Stimulated activated memory B cell treated with anti-CD40 and anti-IgM and Interleukin-4, amounts not matched to agents 10 μg/mL and 1 μg/mL and 100 μg/mL, for 72 hours (primary cell): ENCODE data around the gene TMA16.
"Not testable (repeated sequence)": the region's sequence is repeated elsewhere in the genome, so short reads cannot be mapped to it uniquely, and the experiment has no call there.

Source experiments
- ATAC-seq: fragments of 150-1000 bp; cut with Tn5 transposase; 2 replicates; pipeline ENCODE4 v1.10.0; 2021
- H3K27ac Mint-ChIP-seq: one replicate; pipeline ENCODE4 v1.8.0; 2022; ENCODE audit warnings: mild to moderate bottlenecking, mixed read lengths
- H3K27me3 Mint-ChIP-seq: one replicate; pipeline ENCODE4 v1.8.0; 2022; ENCODE audit warnings: mixed read lengths
- H3K36me3 Mint-ChIP-seq: one replicate; pipeline ENCODE4 v1.8.0; 2022; ENCODE audit warnings: mixed read lengths
- H3K4me1 Mint-ChIP-seq: one replicate; pipeline ENCODE4 v1.8.0; 2022; ENCODE audit warnings: mixed read lengths
- H3K4me3 Mint-ChIP-seq: one replicate; pipeline ENCODE4 v1.8.0; 2022; ENCODE audit warnings: mild to moderate bottlenecking, moderate library complexity, mixed read lengths
- H3K9me3 Mint-ChIP-seq: one replicate; pipeline ENCODE4 v1.8.0; 2022; ENCODE audit warnings: mixed read lengths

Gene TMA16

DNA sequence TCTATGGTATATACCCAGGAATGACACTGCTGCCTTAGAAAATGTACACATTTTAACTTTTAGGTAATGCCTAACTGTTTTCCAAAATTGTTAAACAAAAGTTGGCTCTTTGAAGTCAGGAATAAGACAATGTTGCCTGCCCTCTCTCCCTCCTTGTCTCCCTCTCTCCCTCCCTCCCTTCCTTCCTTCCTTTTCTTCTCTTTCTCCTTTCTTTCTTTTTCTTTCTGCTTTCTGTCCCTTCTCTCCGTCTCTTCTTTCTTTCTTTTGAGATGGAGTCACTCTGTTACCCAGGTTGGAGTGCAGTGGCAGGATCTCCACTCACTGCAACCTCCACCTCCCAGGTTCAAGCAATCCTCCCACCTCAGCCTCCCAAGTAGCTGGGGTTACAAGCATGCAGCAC is 4.6 kb upstream of the TMA16 start:
- Mint-ChIP-seq H3K36me3 (no peaks in the 10 kb centered on the region), H3K4me3 (no peak overlapping the region), H3K9me3 (no peaks in the 10 kb centered on the region), H3K27ac (no peak overlapping the region), H3K27me3 (no peaks in the 10 kb centered on the region), H3K4me1 (peaks cover 12% of the 10 kb centered on the region)
- ATAC-seq: no peak

DNA sequence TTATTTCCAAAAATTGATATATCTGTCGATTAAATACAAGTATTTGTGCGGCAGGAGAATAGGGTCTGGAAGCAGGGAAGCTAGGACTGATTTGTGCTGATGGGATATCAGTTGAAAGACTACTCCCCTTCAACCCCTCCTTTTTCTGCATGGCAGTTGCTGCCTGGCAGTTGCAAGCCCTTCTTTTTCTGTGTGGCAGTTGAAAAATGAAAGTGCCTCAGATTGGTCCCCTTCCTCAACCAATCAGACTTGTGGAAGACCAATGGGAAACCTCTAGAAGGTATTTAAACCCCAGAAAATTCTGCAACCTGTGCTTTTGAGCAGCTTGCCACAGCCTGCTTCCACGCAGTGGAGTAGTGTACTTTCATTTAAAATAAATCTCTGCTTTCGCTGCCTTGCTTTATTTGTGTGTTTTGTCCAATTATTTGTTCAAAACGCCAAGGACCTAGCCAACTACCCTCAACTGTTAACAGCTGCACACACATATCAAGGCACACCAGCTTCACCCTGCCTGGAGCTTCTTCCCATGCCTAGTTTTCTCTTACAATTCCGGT is 1.5 kb upstream of the TMA16 start:
- no peak for ATAC-seq
- Mint-ChIP-seq H3K27me3 (no peaks in the 10 kb centered on the region), H3K9me3 (no peaks in the 10 kb centered on the region), H3K4me1 (peaks cover 30% of the 10 kb centered on the region), H3K4me3 (peak overlapping the region; percentile 91), H3K36me3 (peaks cover 15% of the 10 kb centered on the region), H3K27ac (peak overlapping the region; percentile 98)

DNA sequence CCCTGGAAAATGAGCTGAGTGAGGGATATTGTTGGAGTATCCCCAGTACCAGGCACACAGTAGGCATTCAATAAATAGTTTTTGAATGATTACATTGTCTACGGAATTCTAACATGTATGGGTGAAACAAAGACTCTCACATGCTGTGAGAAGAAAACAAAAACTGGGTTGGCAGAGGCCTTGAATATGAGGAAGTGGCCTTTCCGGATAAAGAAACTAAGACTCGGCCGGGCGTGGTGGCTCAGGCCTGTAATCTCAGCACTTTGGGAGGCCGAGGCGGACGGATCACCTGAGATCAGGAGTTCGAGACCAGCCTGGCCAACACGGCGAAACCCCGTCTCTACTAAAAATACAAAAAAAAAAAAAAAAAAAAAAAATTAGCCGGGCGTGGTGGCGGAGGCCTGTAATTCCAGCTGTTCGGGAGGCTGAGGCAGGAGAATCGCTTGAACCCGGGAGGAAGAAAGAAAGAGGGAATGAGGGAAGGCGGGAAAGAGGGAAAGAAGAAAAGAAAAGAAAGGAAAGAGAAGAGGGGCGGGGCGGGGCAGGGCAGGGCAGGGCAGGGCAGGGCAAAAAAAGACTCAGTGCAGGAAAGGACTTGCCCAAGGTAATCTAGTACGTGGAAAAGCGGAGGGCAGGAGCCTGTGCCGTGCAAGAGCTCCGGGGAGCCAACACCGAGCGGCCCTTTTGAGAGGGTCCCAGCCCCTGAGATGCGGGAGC is 689 bp upstream of the TMA16 start:
- Mint-ChIP-seq H3K36me3 (peaks cover 16% of the 10 kb centered on the region), H3K27me3 (no peaks in the 10 kb centered on the region), H3K27ac (peak overlapping the region; percentile 98), H3K9me3 (no peaks in the 10 kb centered on the region), H3K4me3 (peak overlapping the region; percentile 91), H3K4me1 (peaks cover 29% of the 10 kb centered on the region)
- peak; percentile 49 for ATAC-seq

DNA sequence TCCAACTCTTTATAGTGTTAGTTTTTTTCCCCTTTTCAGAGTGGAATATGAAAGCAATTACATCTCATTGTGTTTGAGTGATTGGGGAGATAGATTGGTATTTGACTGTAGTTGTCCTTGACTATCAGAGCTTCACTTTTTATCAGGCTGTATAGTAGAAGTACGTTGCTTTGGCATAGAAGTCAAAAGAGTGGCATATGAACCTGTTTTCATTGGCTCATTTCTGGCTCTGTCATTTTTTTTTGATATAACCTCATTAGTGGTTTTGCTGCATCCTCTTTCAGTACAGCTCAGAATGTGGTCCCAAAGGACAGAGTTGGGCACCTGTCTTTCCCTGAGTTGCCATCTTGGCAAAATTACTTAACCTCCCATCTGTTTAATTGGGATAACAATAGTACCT is 1.4 kb downstream of the TMA16 start:
- peak; percentile 65 for ATAC-seq
- Mint-ChIP-seq H3K36me3 (peaks cover 21% of the 10 kb centered on the region), H3K27ac (peak overlapping the region; percentile 98)

DNA sequence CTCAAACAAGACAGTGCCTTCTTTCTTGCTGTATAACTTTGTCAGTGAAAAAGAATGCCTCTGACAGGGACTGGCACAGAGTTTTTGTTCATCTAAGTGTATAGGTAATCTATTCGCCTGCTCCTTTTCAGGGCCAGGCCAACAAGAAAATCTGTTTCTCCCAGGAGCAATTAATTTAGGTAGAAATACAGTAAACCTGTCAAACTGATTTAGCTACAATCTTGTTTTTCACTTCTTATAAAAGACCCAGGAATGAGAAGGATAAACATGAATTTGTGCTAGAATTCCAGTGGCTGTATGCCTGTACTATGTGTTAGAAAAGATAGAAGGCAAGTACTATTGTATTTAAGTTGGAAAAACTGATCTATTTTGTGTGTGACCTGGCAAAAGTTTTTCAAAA is 6.1 kb downstream of the TMA16 start:
- Mint-ChIP-seq H3K4me1 (peaks cover 59% of the 10 kb centered on the region), H3K27me3 (no peaks in the 10 kb centered on the region), H3K4me3 (no peak overlapping the region), H3K36me3 (peaks cover 27% of the 10 kb centered on the region), H3K27ac (no peak overlapping the region), H3K9me3 (no peaks in the 10 kb centered on the region)
- ATAC-seq: no peak

More for the DNA sequence above, 1.4 kb downstream of the TMA16 start:
- no peaks in the 10 kb centered on the region for H3K27me3 Mint-ChIP-seq
- no peaks in the 10 kb centered on the region for H3K9me3 Mint-ChIP-seq
- H3K4me3 Mint-ChIP-seq: peak overlapping the region; percentile 91
- peaks cover 36% of the 10 kb centered on the region for H3K4me1 Mint-ChIP-seq

DNA sequence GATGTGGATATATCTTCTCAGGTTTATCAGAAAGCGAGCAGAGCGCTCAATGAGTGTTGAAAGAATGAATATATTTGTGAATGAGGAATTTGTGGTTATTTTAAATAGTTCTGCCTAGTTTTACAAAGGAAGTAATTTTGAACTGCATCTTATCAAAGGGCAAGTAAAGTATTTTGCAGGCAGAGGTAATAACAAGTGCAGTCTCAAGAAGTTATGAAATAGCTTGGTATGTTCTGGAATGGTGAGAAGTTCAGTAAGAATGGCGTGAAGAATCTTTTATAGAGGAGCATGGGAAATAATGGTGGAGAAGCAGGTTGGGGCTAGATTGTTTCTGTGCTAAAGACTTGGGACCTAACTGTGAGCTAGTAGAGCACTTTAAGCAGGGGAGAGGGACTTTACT is 10.9 kb downstream of the TMA16 start:
- H3K9me3 Mint-ChIP-seq: no peaks in the 10 kb centered on the region
- no peaks in the 10 kb centered on the region for H3K27me3 Mint-ChIP-seq
- peak overlapping the region; percentile 38 for H3K27ac Mint-ChIP-seq
- ATAC-seq: no peak
- H3K4me1 Mint-ChIP-seq: peaks cover 58% of the 10 kb centered on the region
- no peak overlapping the region for H3K4me3 Mint-ChIP-seq
- peaks cover 30% of the 10 kb centered on the region for H3K36me3 Mint-ChIP-seq

DNA sequence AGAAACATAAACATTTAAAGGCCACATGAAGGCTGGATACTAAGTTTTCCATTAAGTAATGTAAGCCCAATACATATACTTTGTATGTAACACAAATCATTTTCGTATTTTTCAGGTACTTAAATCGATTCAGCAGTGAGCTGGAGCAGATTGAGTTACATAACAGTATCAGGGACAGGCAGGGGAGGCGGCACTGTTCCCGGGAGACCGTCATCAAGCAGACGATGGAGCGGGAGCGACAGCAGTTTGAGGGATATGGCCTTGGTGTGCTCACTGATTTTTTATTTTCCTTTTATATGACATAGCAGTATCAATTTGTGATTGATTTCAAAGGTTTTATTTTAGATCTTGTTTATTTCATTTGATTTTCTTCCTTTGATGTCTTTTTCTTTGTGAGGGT is 20.7 kb downstream of the TMA16 start:
- no peaks in the 10 kb centered on the region for H3K27me3 Mint-ChIP-seq
- peaks cover 5% of the 10 kb centered on the region for H3K4me1 Mint-ChIP-seq
- ATAC-seq: no peak
- H3K9me3 Mint-ChIP-seq: no peaks in the 10 kb centered on the region
- H3K36me3 Mint-ChIP-seq: peaks cover 61% of the 10 kb centered on the region
- H3K4me3 Mint-ChIP-seq: no peak overlapping the region
- peak overlapping the region; percentile 21 for H3K27ac Mint-ChIP-seq

DNA sequence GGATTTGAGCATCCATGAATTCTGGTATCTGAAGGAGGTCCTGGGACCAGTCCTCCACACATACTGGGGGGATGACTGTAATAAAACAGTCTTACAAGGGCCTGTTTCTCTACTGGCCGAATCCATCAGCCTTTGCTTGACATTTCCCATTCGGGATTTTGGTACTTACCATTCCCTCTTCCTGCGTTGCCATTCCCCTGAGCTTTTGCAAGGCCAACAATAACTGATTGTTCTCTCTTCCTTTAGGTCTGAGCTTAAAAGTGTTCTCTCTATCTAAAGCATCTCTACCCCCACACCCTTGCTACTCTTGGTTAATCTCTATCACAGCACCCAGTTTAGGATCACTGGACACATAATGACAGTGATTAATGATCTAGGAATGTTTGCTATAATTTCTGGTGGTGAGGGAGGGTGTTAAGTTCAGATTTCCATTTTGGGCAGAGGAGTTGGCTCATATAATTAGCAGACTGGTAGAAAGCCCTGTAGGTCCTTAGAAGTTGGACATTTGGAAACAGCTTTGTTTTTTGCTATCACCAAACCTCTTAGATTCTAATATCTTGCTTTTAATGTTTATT is 29.4 kb downstream of the TMA16 start:
- H3K9me3 Mint-ChIP-seq: no peaks in the 10 kb centered on the region
- H3K27ac Mint-ChIP-seq: no peak overlapping the region
- H3K36me3 Mint-ChIP-seq: peaks cover 46% of the 10 kb centered on the region
- H3K4me1 Mint-ChIP-seq: peaks cover 9% of the 10 kb centered on the region
- H3K4me3 Mint-ChIP-seq: no peak overlapping the region
- no peaks in the 10 kb centered on the region for H3K27me3 Mint-ChIP-seq
- ATAC-seq: no peak

DNA sequence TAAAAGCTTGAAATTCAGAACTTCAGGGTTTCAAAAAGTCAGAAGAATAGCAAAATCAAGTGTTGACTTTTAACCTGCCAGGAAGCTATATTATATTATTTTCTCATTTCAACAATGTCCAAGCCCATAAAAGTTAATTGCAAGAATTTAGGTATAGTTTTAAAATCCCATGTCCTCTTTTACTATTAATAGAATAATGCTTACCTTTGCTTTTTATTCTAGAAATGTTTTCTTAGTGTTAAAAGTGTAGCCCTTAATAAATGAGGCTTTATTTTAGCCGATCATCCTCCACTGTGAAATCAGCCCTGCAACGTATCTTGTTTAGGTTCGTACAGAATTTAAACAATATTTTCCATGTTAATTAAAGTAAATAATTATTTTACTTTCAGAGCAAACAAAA is 31.5 kb downstream of the TMA16 start:
- Mint-ChIP-seq H3K36me3 (peaks cover 40% of the 10 kb centered on the region), H3K9me3 (no peaks in the 10 kb centered on the region), H3K27ac (peak overlapping the region; percentile 27), H3K4me3 (no peak overlapping the region), H3K27me3 (no peaks in the 10 kb centered on the region), H3K4me1 (peaks cover 10% of the 10 kb centered on the region)
- ATAC-seq: no peak

DNA sequence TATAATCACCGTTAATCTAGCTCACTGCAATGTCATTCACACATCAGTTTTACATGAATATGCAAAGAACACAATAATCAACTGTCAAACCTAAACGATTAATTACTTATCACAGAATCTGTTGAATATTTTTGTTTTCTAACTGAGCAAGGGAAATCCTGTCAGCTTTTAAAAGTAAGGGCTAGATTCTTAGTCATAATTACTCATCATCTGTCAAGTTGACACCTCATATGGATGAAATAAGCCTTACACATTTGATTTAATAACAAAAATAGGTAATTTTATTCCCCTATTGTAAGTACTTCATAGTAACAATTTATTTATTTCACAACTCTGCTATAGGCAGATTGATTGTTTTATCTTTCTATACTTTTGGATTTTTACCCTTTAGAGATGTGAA is 32.7 kb downstream of the TMA16 start:
- Mint-ChIP-seq H3K27me3 (no peaks in the 10 kb centered on the region), H3K4me3 (no peak overlapping the region), H3K9me3 (no peaks in the 10 kb centered on the region), H3K27ac (no peak overlapping the region), H3K36me3 (peaks cover 47% of the 10 kb centered on the region), H3K4me1 (peaks cover 21% of the 10 kb centered on the region)
- ATAC-seq: no peak

DNA sequence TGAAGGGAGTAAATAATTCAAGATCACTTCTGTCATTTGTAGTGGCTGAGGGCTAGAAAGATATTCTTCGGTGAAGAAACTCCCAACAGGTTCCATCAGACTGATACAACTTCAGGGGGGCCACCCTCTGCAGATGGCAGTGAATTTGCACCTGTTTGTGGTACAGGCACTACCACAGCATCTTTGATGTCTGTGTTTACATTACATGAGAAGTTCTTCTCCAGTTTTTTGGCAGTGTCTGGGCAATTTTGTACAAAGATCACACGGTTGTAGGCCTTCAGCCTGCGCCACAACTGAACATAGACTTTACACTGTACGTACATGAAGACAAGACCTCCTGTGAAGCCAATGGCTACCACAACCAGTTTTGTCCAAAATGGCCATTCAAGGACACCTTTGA is 34.2 kb downstream of the TMA16 start:
- peaks cover 22% of the 10 kb centered on the region for H3K4me1 Mint-ChIP-seq
- no peak overlapping the region for H3K4me3 Mint-ChIP-seq
- peaks cover 44% of the 10 kb centered on the region for H3K36me3 Mint-ChIP-seq
- no peak overlapping the region for H3K27ac Mint-ChIP-seq
- H3K9me3 Mint-ChIP-seq: no peaks in the 10 kb centered on the region
- no peak for ATAC-seq
- H3K27me3 Mint-ChIP-seq: no peaks in the 10 kb centered on the region

DNA sequence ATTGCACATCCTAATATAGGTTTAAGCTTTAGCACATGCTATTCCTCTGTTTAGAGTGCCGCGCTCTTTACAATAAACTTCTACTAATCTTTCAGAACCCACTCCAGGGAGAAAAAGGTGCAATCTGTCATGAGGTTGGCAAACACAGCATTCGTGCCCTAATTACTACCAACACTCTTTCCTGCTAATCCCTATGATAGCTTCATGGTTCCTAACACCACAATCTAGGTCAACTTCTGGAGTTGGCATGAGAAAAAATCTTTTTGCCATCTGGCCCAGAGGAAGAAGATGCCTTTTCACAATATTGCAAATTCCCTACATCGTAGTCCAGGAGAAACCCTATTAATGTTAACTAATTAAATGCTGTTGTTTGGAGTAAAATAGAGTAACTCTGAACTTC is 39.6 kb downstream of the TMA16 start:
- Mint-ChIP-seq H3K4me3 (no peak overlapping the region), H3K9me3 (no peaks in the 10 kb centered on the region), H3K36me3 (peaks cover 37% of the 10 kb centered on the region), H3K4me1 (peaks cover 34% of the 10 kb centered on the region), H3K27ac (no peak overlapping the region), H3K27me3 (no peaks in the 10 kb centered on the region)
- no peak for ATAC-seq

DNA sequence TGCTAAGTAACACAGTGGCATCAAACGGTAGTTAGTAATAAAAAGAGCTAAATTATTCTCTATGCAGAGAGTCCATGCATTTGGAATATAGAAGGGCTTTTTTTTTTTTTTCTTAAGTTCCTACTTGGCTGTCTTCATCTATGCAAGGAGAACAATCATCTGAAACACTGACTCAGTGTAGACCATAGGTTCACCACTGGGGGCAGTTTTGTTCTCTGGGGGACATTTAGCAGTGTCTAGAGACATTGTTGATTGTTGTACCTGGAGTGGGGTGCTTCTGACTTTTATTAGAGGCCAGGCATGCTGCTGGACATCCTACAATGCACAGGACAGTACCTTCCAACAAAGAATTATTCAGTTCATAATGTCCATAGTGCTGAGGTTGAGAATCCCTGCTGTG is 41.2 kb downstream of the TMA16 start:
- Mint-ChIP-seq H3K9me3 (no peaks in the 10 kb centered on the region), H3K27ac (peak overlapping the region; percentile 78), H3K4me1 (peaks cover 30% of the 10 kb centered on the region), H3K27me3 (no peaks in the 10 kb centered on the region), H3K4me3 (no peak overlapping the region), H3K36me3 (peaks cover 32% of the 10 kb centered on the region)
- no peak for ATAC-seq

DNA sequence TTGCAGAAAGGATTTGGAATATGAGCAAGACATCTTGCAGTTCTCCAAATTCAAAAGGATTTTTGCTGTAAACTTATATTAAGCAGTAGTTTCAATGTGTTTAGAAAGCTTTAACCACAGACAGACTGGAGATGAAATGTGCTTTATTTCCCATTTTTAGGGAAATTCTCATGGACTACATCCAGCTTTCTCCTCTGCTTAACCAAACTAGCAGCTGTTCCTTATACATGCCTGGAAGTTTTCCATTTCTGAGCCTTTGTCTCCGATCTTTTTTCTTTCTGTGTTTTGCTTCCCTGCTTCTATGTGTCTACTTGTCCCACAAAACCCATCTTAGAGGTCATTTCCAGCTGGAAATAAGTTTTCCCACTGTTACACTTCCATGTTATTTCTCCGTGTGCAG is 41.6 kb downstream of the TMA16 start:
- Mint-ChIP-seq H3K27me3 (no peaks in the 10 kb centered on the region), H3K9me3 (no peaks in the 10 kb centered on the region), H3K4me3 (no peak overlapping the region), H3K4me1 (peaks cover 27% of the 10 kb centered on the region), H3K36me3 (peaks cover 28% of the 10 kb centered on the region), H3K27ac (peak overlapping the region; percentile 78)
- no peak for ATAC-seq

DNA sequence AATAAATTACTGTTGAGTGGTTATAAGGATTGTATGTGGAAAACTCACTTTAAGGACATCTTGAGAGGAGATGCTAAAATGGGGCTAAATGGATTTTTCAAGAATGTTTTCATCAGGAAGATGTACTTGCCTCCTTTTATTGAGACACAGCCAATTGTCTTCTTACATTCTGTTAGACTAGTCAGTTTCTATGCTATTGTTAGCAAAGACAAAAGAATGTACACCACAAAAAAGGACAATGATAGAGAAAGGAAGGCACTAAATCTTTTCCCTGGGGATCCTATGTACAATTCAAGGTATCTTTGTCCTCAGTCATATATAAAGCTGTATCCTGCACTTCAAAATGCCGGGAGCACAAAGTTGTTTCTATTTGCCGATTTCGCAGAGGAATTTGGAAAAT is 42.6 kb downstream of the TMA16 start:
- Mint-ChIP-seq H3K4me3 (no peak overlapping the region), H3K9me3 (no peaks in the 10 kb centered on the region), H3K27me3 (no peaks in the 10 kb centered on the region), H3K27ac (peak overlapping the region; percentile 78), H3K4me1 (peaks cover 19% of the 10 kb centered on the region), H3K36me3 (peaks cover 19% of the 10 kb centered on the region)
- no peak for ATAC-seq

DNA sequence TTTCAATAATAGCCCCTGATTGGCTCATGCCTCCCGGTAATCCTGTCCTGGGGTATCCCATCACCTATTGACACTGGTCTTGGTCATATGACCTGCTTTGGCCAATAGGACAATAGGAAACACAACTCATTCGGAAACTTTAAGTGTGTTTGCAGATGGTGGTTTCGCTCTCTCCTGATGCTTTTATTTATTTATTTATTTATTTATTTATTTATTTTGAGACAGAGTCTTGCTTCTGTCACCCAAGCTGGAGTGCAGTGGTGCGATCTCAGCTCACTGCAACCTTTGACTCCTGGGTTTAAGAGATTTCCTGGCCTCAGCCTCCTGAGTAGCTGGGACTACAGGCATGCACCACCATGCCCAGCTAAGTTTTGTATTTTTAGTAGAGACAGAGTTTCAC is 44.3 kb downstream of the TMA16 start:
- not testable (repeated sequence) for H3K4me3 Mint-ChIP-seq, ATAC-seq
- H3K36me3 Mint-ChIP-seq: peaks cover 12% of the 10 kb centered on the region

More for the DNA sequence above, 44.3 kb downstream of the TMA16 start:
- H3K9me3 Mint-ChIP-seq, H3K27me3 Mint-ChIP-seq: not testable (repeated sequence)
- Mint-ChIP-seq H3K4me1 (peaks cover 12% of the 10 kb centered on the region), H3K27ac (peak overlapping the region; percentile 78)
